ENCODE results near the gene TMEM163. TPM values are rescaled to one million over a fixed set of nuclear protein-coding genes. Genes with fewer than 3 reads are reported as not detected.

TMEM163 gene
- total RNA-seq, 1 experiment from 2014 or later, result 0.12 TPM

- intact Hi-C loops (cut with micrococcal nuclease), result no loop called here
- H3K9me2 ChIP-seq (ENCODE audit: insufficient read depth), result no peaks in the 10 kb centered on the region
- DNase-seq (ENCODE audit: low read depth, low spot score) (no peak), ATAC-seq (no peak)
- ChIA-PET CTCF (no interaction called here), POLR2A (interaction anchor here (0.6 kb wide), 1 partner anchor 572 kb away, joined by 4 read pairs; no protein-coding TSS in a partner anchor), RAD21 (ENCODE audit: low non-redundant PET in 1 of 2, low total read pairs in 2 of 2, uncharacterized antibody in 2 of 2, unreplicated experiment in 2 of 2) (no interaction called here)
- H3K36me3 ChIP-seq (ENCODE audit: control insufficient read depth in 1 of 2, insufficient read depth in 2 of 2, low read length in 2 of 2), result no peaks in the 10 kb centered on the region
- H3K79me2 ChIP-seq (ENCODE audit: insufficient read depth, low read length), result no peaks in the 10 kb centered on the region
- H3K4me2 ChIP-seq (ENCODE audit: low read length), result no peak overlapping the region
- BruUV-seq (replicated peaks), result no TSS peak
- H3K9ac ChIP-seq (ENCODE audit: low read length), result no peak overlapping the region
- no peaks in the 10 kb centered on the region for H3K4me1 ChIP-seq (ENCODE audit: control insufficient read depth in 1 of 2, insufficient read depth in 2 of 2, low read length in 2 of 2)
- H3K4me3 ChIP-seq (replicated peaks in 1 of 2; ENCODE audit: low read depth in 1 of 2, low read length in 2 of 2), result no peak overlapping the region
- no peaks in the 10 kb centered on the region for H3K9me3 ChIP-seq (ENCODE audit: control insufficient read depth in 1 of 2, insufficient read depth in 1 of 2, low read depth in 1 of 2, low read length in 2 of 2)
- no peak overlapping the region for H3K27ac ChIP-seq (ENCODE audit: low read depth, low read length)
- H3K27me3 ChIP-seq (ENCODE audit: insufficient read depth, low read length), result no peaks in the 10 kb centered on the region
- no peaks in the 10 kb centered on the region for H4K20me1 ChIP-seq (ENCODE audit: insufficient read depth)
- TF ChIP-seq POLR2AphosphoS5 (IDR thresholded peaks at IDR 0.05; ENCODE audit: low read depth, low read length), result no peak
- TF ChIP-seq FOSL1 (IDR thresholded peaks at IDR 0.05; ENCODE audit: low read depth), result no peak
- no peak for TF ChIP-seq ZBTB33 (IDR thresholded peaks at IDR 0.05; ENCODE audit: extremely low read depth, insufficient replicate concordance, low read length)
- TF ChIP-seq CBX3 (IDR thresholded peaks at IDR 0.05; ENCODE audit: low read depth), result no peak
- TF ChIP-seq JUND (IDR thresholded peaks at IDR 0.05), result no peak
- no peak for TF ChIP-seq EZH2phosphoT487 (IDR thresholded peaks at IDR 0.05; ENCODE audit: borderline replicate concordance)
- no peak for TF ChIP-seq CTCF (IDR thresholded peaks at IDR 0.05 in 2 of 3, conservative IDR thresholded peaks at IDR 0.05 in 1 of 3; ENCODE audit: borderline replicate concordance in 1 of 3, insufficient read depth in 1 of 3, low read depth in 2 of 3, low read length in 2 of 3)
- TF ChIP-seq ZNF274 (IDR thresholded peaks at IDR 0.05; ENCODE audit: low read depth, low read length), result no peak
- TF ChIP-seq ZFX (IDR thresholded peaks at IDR 0.05), result no peak
- no peak for TF ChIP-seq YY1 (IDR thresholded peaks at IDR 0.05; ENCODE audit: extremely low read depth, insufficient replicate concordance, low read depth, low read length)
- no peak for TF ChIP-seq POLR2A (IDR thresholded peaks at IDR 0.05; ENCODE audit: borderline replicate concordance, extremely low read depth, insufficient read depth, insufficient read length)
- TF ChIP-seq EGR1 (IDR thresholded peaks at IDR 0.05; ENCODE audit: low read depth), result no peak
- TF ChIP-seq ATF3 (IDR thresholded peaks at IDR 0.05), result no peak
- H2AFZ ChIP-seq (ENCODE audit: low read depth, low read length, poor library complexity, severe bottlenecking), result no peak overlapping the region
Observed at GRCh38 chr2:134458473-134458853, 260.3 kb downstream of the TMEM163 start.

Data from HCT116 (cell line).